T-helper 1 cell treated with Interleukin-12 subunit alpha and Interleukin-12 subunit beta and Interleukin-4 antibody, amounts not matched to agents 30 μg/mL and 1 μg/mL, for 36 hours (primary cell): Measurements from ENCODE around the gene CCDC32.
"Not testable (repeated sequence)": the region's sequence is repeated elsewhere in the genome, so short reads cannot be mapped to it uniquely, and the experiment has no call there.

Source experiments
- H3K27ac Mint-ChIP-seq: one replicate; pipeline ENCODE4 v1.8.0; 2021; ENCODE audit warnings: mild to moderate bottlenecking, mixed read lengths
- H3K27me3 Mint-ChIP-seq: one replicate; pipeline ENCODE4 v1.8.0; 2021; ENCODE audit warnings: low read depth, mixed read lengths
- H3K36me3 Mint-ChIP-seq: one replicate; pipeline ENCODE4 v1.8.0; 2021; ENCODE audit warnings: low read depth, mixed read lengths
- H3K4me1 Mint-ChIP-seq: one replicate; pipeline ENCODE4 v1.8.0; 2021; ENCODE audit warnings: low read depth, mixed read lengths
- H3K4me3 Mint-ChIP-seq: one replicate; pipeline ENCODE4 v1.8.0; 2021; ENCODE audit warnings: mild to moderate bottlenecking, moderate library complexity, mixed read lengths
- H3K9me3 Mint-ChIP-seq: one replicate; pipeline ENCODE4 v1.8.0; 2021; ENCODE audit warnings: mixed read lengths

Gene CCDC32

DNA sequence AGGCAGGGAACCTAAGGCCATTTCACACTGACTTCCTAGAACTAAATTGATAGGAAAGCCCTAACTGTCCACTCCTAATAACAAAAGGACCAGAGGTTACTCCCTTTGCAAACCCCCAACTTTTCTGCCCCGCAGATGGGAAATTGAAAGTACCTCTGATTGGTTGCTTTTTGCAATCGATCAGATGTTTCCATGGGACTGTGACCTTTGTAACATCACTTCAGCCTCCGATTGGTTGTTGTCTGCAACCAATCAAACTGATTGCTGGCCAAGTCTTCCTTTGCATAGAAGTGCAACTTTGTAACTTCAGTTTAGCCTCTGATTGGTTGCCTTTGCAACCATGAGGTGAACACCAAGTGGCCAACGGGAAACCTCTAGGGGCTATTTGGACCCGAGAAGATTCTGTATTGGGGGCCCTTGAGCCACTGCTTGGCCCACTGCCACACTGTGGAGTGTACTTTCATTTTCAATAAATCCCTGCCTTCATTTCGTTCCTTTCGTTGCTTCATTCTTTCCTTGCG is 17.9 kb upstream of the CCDC32 start:
- Mint-ChIP-seq H3K36me3 (no peaks in the 10 kb centered on the region), H3K27ac (no peak overlapping the region), H3K27me3 (peaks cover 4% of the 10 kb centered on the region), H3K4me1 (no peaks in the 10 kb centered on the region), H3K9me3 (no peaks in the 10 kb centered on the region), H3K4me3 (no peak overlapping the region)

DNA sequence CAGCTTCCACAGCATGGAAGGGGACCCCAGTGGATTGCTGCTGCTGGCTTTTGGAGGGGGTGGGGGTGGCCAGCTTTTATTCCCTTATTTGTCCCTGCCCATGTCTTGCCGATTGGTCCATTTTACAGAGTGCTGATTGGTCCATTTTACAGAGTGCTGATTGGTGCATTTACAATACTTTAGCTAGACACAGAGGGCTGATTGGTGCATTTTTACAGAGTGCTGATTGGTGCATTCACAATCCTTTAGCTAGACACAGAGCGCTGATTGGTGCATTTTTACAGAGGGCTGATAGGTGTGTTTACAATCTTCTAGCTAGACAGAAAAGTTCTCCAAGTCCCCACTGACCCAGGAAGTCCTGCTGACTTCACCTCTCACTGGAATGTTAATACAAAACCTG is 17.0 kb upstream of the CCDC32 start:
- H3K4me1 Mint-ChIP-seq, H3K36me3 Mint-ChIP-seq, H3K27me3 Mint-ChIP-seq, H3K27ac Mint-ChIP-seq, H3K9me3 Mint-ChIP-seq, H3K4me3 Mint-ChIP-seq: not testable (repeated sequence)

DNA sequence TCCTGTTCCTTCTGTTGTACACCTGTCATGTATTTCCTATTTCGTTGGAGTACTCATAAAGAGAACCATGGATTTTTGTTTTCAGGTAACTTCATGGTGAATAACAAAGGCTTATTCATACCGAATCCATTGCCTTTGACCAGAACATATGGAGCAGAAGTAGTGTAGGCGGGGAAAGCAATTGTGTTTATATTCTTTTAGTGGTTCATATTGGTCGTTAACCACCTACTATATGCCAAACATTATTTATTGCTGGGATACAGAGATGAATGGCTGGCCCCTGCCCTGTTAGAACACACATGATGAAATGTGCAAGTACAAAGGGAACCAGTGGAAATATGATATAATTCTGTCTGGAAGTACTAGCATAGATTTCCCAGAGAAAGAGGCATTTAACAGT is 14.1 kb upstream of the CCDC32 start:
- Mint-ChIP-seq H3K4me1 (no peaks in the 10 kb centered on the region), H3K27ac (no peak overlapping the region), H3K27me3 (no peaks in the 10 kb centered on the region), H3K9me3 (no peaks in the 10 kb centered on the region), H3K4me3 (no peak overlapping the region), H3K36me3 (peaks cover 5% of the 10 kb centered on the region)

DNA sequence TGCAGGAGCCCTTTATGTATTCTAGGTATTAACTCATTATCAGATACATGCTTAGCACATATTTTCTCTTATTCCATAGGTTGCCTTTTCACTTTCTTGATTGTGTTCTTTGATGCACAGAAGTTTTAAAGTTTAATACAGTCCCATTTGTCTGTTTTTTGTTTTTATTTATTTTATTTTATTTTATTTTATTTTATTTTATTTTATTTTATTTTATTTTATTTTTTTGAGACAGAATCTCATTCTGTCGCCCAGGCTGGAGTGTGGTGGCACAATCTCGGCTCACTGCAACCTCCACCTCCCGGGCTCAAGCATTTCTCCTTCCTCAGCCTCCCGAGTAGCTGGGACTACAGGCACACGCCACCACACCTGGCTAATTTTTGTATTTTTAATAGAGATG is 12.1 kb upstream of the CCDC32 start:
- H3K9me3 Mint-ChIP-seq, H3K27ac Mint-ChIP-seq, H3K4me1 Mint-ChIP-seq, H3K27me3 Mint-ChIP-seq, H3K4me3 Mint-ChIP-seq: not testable (repeated sequence)
- H3K36me3 Mint-ChIP-seq, result peaks cover 12% of the 10 kb centered on the region

DNA sequence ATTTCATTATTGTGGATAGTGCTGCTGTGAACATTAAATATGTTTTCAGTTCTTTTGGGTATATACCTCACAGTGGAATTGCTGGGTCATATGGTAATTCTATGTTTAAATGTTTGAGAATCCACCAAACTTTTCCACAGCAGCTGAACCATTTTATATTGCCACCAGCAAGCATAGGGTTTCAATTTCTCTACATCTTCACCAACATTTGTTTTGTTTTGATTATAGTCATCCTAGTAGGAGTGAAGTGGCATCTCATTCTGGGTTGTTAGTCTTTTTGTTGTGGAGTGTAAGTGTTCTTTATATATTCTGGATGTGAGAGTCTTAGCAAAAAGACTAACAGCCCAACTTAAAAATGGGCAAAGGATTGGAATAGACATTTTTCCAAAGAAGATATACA is 10.3 kb upstream of the CCDC32 start:
- Mint-ChIP-seq H3K4me1 (peaks cover 8% of the 10 kb centered on the region), H3K9me3 (no peaks in the 10 kb centered on the region), H3K27ac (no peak overlapping the region), H3K36me3 (peaks cover 12% of the 10 kb centered on the region), H3K4me3 (no peak overlapping the region), H3K27me3 (no peaks in the 10 kb centered on the region)

DNA sequence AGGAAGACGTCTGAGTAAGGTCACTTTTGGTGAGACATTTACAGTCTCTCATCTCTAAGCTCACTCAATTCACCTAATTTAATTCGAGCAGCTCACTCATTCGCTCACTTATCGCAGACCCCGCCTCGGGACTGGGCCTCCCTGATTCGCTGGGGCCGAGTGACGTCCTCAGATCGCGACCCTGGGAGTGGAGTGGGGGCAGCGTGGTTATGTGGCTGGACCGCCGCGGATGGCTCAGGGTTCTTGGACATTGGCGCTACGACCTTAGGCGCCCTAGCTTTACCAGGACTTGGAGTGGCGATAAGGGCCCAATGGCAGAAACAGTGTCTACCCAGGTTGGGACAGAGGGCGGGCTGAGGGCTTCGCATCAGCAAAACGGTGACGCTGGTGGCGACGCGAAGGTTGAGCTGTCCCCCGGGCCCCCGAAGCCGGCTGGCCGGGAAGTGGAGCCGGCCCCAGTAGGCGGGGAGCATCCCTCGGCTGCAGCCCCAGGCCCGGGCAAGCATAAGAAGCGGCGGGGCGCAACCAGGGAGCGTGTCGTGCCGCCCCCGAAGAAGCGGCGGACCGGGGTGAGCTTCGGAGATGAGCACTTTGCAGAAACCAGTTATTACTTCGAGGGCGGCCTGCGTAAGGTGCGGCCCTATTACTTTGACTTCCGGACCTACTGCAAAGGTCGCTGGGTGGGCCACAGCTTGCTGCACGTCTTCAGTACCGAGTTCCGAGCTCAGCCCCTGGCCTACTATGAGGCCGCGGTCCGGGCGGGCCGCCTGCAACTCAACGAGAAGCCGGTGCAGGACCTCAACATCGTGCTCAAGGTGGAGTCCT is 4.5 kb upstream of the CCDC32 start, which contains the start of gene RPUSD2:
Gene RPUSD2, plus strand, starts transcription at position 171 of the 825 bp plus-strand sequence. Its CDS starts 39 bp downstream, at position 210.
- H3K36me3 Mint-ChIP-seq, result peaks cover 8% of the 10 kb centered on the region

DNA sequence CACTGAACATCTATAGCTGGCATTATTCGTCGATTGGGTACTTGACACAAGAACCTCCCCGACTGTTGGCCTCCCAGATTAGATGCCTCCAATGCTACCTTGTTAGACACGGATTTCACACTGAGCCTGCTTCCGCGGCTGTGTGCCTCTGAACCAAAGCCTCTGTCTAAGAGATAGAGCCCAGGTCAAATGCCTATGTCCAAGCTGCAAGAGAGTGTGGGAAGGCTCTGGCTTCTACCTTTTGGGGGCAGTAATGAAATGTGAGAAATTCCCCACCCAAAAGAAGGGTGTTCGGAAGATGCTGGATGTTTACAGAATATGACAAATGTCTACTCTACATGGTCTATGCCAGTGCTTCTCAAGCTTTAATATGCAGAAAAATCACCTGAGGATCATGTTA is 2.3 kb upstream of the CCDC32 start:
- no peak overlapping the region for H3K27ac Mint-ChIP-seq
- H3K36me3 Mint-ChIP-seq, result no peaks in the 10 kb centered on the region
- H3K27me3 Mint-ChIP-seq, result peaks cover 5% of the 10 kb centered on the region
- no peaks in the 10 kb centered on the region for H3K9me3 Mint-ChIP-seq
- peaks cover 44% of the 10 kb centered on the region for H3K4me1 Mint-ChIP-seq
- no peak overlapping the region for H3K4me3 Mint-ChIP-seq

More for the DNA sequence above, 4.5 kb upstream of the CCDC32 start, which contains the start of gene RPUSD2:
- H3K27ac Mint-ChIP-seq, result peak within 1 kb of the TSS; percentile 99
- peaks cover 5% of the 10 kb centered on the region for H3K27me3 Mint-ChIP-seq
- H3K4me1 Mint-ChIP-seq, result peaks cover 32% of the 10 kb centered on the region
- H3K9me3 Mint-ChIP-seq, result no peaks in the 10 kb centered on the region
- peak within 1 kb of the TSS; percentile 98 for H3K4me3 Mint-ChIP-seq

DNA sequence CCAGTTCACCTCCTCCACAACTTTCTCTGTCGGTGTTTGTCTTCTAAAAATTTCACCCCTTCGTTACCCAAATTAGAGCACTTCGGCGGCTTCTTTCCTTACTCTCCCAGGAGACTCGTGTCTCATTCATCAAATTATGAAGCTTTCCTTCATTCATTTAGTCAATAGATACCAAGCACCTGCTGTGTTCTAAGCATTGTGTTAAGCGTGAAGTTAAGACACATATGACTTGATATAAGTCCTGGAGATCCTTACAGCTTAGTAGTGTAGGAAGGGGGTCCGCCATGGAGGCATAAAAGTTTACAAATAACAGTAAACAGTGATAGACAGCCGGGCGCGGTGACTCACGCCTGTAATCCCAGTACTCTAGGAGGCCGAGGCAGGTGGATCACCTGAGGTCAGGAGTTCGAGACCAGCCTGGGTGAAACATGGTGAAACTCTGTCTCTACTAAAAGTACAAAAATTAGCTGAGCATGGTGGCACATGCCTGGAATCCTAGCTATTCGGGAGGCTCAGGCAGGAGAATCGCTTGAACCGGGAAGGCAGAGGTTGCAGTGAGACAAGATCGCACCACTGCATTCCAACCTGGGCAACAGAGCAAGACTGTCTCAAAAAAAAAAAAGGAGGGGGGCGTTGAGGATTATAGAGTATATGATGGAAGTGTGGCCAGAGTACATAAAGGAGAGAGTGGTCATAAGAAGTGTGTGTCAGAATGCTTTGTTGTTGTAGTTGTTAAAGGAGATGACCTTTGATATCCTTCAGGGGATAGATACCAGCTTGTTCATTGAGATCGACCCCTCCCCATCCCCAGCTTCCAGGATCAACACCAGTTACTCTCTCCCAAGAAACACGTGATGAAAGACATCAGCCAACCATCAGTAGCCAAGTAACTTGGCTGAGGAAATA is 744 bp upstream of the CCDC32 start:
- Mint-ChIP-seq H3K4me1 (peaks cover 42% of the 10 kb centered on the region), H3K9me3 (no peaks in the 10 kb centered on the region), H3K4me3 (peak overlapping the region; percentile 95), H3K36me3 (peaks cover 4% of the 10 kb centered on the region), H3K27ac (peak overlapping the region; percentile 95), H3K27me3 (peaks cover 5% of the 10 kb centered on the region)

DNA sequence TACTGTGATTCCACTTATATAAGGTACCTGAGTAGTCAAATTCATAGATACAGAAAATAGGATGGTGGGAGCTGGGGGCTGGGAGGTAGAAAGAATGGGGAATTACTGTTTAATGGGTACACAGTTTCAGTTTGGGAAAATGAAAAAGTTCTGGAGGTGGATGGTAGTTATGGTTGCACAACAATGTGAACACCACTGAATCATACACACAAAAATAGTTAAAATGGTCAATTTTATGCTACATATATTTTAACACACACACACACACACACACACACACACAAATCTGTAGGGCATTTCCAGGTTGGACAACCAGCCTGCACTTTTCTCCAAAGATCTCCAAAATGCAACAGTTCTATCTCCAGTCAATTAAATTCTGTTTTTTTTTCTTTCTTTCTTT is 1.4 kb downstream of the CCDC32 start:
- H3K9me3 Mint-ChIP-seq, result no peaks in the 10 kb centered on the region
- H3K4me3 Mint-ChIP-seq, result peak overlapping the region; percentile 95
- peaks cover 5% of the 10 kb centered on the region for H3K27me3 Mint-ChIP-seq
- H3K36me3 Mint-ChIP-seq, result peaks cover 9% of the 10 kb centered on the region
- H3K27ac Mint-ChIP-seq, result no peak overlapping the region
- H3K4me1 Mint-ChIP-seq, result peaks cover 33% of the 10 kb centered on the region

DNA sequence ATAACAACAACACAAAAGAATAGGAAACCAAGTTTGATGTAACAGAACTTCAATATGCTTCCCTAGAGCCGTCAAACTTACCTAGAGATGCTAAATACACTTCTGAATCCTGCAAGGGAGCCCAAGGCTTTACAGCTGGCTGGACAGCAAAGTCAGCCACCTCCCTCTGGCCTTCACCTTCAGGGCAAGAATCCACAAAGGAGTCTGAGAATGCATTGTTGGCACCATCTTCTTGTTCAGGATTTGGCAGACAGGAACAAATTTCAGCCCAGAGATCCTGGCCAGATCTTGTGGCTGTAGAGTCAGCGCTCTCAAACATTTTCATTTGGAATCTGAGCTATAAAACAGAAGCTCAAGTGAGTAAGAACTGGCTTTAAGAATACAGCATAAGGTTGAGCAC is 2.2 kb downstream of the CCDC32 start:
- Mint-ChIP-seq H3K4me1 (peaks cover 33% of the 10 kb centered on the region), H3K36me3 (peaks cover 9% of the 10 kb centered on the region), H3K27ac (no peak overlapping the region), H3K27me3 (peaks cover 5% of the 10 kb centered on the region), H3K4me3 (no peak overlapping the region), H3K9me3 (no peaks in the 10 kb centered on the region)

DNA sequence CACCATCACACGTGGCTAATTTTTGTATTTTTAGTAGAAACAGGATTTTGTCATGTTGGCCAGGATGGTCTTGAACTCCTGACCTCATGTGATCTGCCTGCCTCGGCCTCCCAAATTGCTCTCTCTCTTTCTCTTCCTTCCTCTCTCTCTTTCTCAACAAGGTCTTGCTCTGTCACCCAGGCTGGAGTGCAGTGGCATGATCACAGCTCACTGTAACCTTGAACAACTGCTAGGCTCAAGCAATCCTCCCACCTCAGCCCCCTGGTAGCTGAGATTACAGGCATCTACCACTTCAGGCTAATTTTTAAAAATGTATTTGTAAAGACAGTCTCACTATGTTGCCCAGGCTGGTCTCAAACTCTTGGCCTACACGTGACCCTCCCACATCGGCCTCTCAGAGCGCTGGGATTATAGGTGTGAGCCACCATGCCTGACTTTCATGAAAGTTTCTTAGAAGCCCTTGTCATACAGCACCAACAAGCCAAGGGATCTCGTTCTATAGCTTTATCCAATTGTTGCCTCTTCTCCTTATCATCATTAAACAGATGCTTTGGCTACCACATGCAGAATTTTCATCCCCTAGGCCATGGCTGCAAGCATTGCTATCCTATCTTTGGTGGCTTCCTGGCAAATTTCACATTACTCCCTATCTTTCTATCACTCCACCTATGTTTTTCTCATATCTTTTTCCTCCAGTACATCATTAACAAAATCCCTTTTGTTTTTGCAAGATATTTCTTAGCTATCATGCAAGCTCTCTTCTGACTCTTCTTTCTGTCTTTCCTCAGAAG is 5.7 kb downstream of the CCDC32 start:
- H3K27me3 Mint-ChIP-seq, result no peaks in the 10 kb centered on the region
- no peak overlapping the region for H3K4me3 Mint-ChIP-seq
- H3K4me1 Mint-ChIP-seq, result peaks cover 17% of the 10 kb centered on the region
- H3K9me3 Mint-ChIP-seq, result no peaks in the 10 kb centered on the region
- peaks cover 18% of the 10 kb centered on the region for H3K36me3 Mint-ChIP-seq
- H3K27ac Mint-ChIP-seq, result no peak overlapping the region

DNA sequence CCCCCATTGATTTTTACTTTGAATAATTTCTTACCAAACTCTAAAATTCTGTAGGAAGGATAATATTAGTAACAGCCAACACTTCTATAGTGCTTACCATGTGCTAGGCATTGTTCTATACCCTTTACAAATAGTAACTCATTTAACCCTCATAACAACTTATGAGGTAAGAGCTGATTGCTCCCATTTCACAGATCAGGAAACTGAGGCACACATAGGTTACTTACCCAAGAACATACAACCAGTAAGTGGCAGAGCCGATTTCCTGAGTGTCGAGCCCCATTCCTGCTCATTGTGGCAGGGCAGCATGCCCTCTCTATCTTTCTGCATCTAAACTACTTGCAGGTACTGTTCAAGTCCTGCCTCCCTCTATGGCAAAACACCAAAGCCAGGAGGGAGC is 9.0 kb downstream of the CCDC32 start:
- peaks cover 27% of the 10 kb centered on the region for H3K36me3 Mint-ChIP-seq
- H3K9me3 Mint-ChIP-seq, result no peaks in the 10 kb centered on the region
- H3K4me1 Mint-ChIP-seq, result peaks cover 5% of the 10 kb centered on the region
- no peaks in the 10 kb centered on the region for H3K27me3 Mint-ChIP-seq
- no peak overlapping the region for H3K27ac Mint-ChIP-seq
- no peak overlapping the region for H3K4me3 Mint-ChIP-seq

DNA sequence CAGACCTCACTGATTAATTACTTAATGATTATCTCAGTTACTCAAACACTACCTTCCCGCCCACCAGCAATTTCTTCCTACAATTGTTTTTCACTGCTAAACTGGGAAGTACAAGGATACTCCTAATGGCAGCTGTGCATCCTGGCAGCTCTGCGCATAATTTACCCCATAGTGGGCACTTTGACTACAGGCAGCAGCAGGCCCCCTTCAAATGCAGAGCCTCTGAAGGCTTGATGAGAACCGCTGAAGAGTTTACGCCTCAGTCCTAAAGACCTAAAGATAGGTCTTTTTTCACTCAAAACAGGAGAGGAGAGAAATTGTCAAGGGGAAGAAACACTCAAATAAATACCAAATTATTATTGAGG is 10.7 kb downstream of the CCDC32 start:
- H3K4me3 Mint-ChIP-seq, result no peak overlapping the region
- H3K27me3 Mint-ChIP-seq, result no peaks in the 10 kb centered on the region
- H3K27ac Mint-ChIP-seq, result no peak overlapping the region
- H3K36me3 Mint-ChIP-seq, result peaks cover 29% of the 10 kb centered on the region
- H3K4me1 Mint-ChIP-seq, result peaks cover 3% of the 10 kb centered on the region
- H3K9me3 Mint-ChIP-seq, result no peaks in the 10 kb centered on the region

DNA sequence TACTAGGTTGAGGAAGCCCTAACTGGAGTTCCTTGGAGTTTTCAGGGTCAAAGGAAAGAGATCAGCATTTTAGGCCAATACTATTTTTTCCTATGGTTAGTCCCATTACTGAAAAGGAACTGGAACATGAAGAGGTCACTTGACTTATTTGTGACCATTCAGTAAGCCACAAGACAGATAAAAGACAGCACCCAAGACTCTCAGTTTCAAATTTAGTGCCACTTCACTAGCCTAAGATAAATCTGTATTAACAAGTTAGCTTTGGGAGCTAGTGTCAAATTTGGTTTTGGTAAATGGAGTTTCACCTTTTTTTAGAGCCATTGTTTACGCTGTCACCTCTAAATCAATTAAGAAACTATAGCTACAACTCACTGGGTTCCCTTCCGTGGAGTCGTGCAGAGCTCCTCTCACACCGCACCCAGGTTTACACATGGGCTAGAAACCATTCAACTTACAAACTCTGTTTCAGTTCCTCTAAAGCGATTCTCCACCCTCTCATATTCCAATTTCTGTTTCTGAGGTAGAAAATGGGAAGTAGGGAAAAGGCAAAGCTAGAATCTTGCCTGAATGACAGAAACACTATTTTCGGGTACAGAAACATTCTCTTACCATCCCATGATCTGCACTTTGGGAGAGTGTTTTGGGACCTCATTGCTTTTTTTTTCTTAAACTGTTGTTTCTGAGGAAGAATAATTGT is 14.4 kb downstream of the CCDC32 start:
- Mint-ChIP-seq H3K9me3 (no peaks in the 10 kb centered on the region), H3K4me3 (no peak overlapping the region), H3K4me1 (no peaks in the 10 kb centered on the region), H3K27ac (no peak overlapping the region), H3K36me3 (peaks cover 28% of the 10 kb centered on the region), H3K27me3 (no peaks in the 10 kb centered on the region)
